HG02588 (cell line): ENCODE results near the gene SLC35E3.

Source experiments
- ATAC-seq: cut with Tn5 transposase; IDR thresholded peaks from one replicate; pipeline ENCODE4 v1.9.1; 2021; ENCODE audit warnings: mild to moderate bottlenecking, moderate library complexity; ENCODE audit not compliant: unreplicated experiment

SLC35E3 gene

DNA sequence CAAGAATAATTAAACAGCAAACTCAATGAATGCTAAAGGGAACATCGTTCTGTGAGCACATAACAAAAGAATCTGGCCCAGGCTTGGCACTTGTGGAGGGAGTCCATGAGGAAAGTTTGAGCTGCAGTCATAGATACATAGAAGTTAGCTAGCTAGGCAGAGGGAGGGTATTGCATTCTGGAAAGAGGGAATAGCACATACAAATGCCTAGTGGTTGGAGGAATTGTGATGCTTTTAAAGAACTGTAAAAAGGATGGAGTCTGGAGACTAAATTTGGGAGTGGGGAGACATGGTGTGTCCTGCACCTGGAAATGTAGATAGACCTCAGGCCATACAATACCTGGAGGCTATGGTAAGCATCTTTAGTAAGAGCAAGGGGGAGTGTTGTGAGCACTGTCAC lies 24.0 kb downstream of the SLC35E3 start:
- ATAC-seq: no peak

DNA sequence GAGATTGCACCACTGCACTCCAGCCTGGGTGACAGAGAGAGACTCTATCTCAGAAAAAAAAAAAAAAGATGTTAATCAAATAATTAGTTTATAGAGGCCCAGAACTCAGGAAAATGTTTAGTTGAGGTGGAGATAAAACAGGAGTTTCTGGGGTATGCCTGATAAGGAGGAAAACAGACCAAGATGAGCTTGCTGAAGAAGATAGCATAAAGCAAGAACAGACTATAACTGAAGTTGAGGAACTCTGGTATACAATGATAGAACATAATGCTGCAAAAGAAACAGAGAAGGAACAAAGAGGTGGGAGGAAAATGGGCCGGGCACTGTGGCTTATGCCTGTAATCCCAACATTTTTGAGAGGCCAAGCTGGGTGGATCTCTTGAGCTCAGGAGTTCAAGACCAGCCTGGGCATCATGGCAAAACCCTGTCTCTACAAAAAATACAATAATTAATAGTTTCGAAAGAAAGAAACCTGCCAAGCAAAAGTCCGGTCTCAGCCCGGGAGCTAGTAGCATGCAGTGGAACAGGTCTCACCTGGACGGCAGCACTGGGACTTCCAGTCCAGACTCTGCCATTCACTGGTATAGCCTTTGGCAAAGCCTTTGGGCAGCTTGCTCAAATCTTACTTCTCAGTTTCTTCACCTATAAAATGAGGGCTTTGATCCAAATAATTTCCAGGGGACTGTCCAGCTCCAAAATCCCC lies 25.4 kb downstream of the SLC35E3 start:
- ATAC-seq: no peak

DNA sequence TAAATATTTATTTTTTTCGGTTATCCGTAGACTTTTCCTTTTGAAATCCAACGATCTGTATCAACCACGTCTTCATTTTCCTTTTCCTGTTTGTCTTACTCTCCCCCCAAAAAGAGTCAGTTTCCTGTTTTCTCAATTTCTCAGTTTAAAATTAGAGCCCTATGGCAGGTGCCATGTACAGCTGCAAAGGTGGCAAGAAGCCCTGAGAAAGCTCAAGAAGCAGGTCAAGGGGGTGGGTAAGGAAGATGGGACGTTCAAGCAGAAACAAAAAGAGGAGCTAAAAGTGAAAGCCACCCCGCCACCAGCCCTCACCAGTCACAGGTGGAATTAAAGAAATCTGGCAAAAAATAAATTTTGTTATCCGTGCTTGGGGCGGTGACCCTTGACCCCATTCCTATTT lies 26.7 kb downstream of the SLC35E3 start:
- ATAC-seq: peak; percentile 76

DNA sequence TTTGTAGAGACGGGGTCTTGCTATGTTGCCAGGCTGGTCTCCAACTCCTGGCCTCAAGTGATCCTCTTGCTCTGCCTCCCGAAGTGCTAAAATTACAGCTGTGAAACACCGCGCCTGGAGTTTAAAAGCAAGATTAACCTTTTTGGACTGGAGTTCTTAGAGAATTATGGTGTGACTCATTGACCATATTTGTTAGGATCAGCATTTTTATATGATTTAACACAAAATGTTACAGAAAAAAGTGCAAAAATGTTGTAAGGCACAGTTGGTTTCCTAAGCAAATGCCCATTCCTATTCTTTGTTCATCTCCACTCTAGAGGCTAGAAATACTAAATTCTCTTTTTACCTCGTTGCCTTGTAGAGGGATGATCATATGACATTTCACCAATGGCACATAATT lies 27.6 kb downstream of the SLC35E3 start:
- no peak for ATAC-seq

DNA sequence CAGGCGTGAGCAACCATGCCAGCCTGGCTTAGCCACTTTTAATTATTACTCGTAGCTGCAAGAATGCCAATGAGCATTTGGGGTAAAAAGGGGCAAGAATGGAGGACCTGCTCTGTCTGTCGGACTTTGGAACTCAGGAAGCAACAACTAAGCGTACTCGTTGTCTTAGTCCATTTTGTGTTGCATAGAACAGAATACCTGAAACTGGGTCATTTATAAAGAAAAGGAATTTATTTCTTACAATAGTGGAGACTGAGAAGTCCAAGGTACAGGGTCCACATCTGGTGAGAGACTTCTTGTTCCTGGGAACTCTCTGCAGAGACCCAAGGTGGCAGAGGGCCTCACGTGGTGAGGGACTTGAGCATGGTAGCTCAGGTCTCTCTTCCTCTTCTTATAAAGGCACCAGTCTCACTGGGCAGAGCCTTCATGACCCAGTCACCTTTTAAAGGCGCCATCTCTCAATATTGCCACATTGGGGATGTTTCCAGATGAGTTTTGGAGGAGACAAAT lies 29.2 kb downstream of the SLC35E3 start:
- no peak for ATAC-seq

DNA sequence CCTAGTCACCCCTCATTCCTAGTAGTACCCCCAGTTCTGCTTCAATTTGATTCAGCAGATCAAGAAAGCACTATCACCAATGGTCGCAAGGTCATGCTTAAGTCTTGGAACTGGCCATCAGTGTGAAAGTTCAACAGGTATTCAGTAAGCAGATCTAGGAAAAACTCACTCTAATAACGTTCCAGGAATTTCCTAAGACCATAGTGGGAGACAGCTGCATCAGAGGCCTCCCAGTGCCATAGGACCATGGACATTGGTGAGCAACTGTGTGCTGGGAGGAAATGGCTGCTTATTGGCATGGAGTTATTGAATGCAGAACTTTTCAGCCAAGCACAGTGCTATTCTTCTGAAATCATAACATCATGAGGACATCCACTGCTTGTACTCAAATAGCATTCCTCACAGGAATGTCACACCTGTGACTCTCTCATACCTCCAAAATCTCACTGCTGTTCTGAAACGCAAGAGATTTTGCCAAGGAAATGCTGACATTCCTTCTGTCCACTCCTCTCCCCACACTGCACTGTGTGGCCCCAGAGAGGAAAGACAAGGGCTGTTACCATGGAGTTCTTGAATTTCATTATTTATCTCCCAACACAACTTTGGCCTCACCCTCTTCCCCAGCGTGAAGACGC lies 31.1 kb downstream of the SLC35E3 start:
- ATAC-seq: no peak

DNA sequence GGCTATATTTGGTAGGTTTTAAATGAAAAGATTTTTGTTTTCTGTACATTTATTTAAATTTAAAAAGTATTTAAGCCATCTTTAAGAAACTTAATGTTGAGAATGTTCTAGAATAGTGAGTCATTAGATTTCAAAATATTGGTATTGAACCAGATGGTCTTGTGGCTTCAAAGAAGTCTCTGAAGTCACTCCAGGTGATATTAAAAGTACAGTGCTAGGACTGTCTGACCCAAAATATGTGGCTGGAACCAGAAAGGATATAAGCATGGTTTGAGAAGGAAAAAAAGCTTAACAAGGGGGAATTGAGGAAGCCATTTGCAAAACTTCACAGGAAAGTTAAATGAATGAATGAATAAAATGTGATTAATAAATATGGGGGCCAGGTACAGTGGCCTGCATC lies 33.3 kb downstream of the SLC35E3 start:
- no peak for ATAC-seq

DNA sequence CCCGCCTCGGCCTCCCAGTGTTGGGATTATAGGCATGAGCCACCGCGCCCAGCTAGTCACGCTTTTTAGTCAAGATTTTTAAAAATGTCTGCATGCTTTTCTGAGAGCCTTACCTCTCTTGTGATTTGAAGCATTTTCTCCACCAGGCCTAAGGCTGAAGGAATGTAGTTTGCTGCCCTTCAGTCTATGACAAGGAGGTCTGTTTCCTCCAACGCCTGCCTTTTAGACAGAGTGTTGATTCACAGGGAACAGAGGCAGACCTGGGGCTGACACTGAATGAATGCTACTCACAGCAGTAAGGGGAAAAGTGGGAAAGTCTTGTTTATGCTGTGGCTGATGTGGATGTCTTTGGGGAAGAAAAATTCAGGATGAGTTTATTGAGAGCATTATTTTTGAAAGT lies 34.8 kb downstream of the SLC35E3 start:
- ATAC-seq: no peak

DNA sequence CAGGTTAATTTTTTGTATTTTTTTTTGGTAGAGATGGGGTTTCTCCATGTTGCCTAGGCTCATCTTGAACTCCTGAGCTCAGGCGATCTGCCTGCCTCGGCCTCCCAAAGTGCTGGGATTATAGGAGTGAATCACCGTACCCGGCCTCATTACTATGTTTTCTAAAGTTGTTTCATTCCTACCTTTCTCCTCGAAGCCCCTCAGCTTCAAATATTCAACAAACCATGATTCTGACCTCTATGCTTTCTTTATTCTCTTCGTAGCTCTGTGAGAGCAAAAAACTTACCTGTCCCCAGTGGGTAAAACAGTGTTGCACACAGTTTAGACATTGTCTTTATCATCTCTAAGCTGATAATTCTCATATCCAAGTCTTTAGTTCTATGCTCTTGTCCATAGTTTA lies 35.8 kb downstream of the SLC35E3 start:
- ATAC-seq: no peak

DNA sequence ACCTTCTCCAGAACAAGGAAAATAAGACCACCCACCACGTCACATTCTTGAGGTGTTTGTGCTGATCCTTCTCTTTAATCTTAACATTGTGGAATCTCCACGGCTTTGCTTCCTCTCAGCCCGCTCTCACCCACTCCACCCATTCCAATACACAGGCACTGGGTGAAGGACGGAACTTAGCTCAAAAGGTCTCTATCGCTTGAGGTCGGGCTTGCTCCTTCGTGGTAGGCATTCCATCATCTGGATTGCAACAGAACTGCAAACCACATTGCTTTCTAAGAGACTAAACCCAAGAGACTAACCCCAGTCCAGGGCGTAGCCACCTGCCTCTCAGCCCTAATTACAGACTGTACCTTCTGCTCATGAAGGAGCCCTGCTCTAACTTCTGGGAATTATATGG lies 38.0 kb downstream of the SLC35E3 start:
- no peak for ATAC-seq

DNA sequence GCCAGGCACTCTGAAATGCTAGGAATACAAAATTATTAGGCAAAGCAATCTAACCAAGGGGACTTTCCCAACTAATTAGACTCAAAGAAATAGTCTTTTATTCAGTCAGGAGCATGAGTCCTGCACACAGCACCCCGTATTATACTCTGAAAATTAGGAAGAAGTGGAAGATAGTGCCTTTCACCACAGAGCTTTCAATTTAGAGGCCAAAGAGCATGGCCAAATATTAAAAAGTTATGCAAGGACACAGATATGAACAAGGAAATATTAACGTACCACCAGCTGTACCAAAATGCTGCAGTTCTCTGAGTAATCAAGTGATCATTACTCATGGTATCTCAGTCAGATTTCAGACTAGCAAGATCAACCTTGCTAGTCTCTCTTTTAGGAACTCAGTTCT lies 39.4 kb downstream of the SLC35E3 start:
- ATAC-seq: no peak

DNA sequence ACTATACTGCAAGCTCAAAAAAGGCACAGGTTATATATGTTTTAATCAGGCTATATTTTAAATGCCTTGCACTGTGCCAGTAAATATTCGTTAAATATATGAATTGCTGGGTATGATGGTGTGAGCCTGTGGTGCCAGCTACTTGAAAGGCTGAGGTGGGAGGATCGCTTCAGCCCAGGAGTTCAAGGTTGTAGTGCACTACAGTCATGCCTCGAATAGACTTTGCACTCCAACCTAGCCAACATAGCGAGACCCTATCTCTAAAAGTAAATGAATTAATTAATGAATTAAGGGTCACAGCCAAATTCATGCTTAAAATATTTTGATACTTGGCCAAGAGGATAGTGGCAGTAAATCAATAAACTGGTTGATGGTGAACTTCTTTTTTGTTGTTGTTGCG lies 39.8 kb downstream of the SLC35E3 start:
- no peak for ATAC-seq

DNA sequence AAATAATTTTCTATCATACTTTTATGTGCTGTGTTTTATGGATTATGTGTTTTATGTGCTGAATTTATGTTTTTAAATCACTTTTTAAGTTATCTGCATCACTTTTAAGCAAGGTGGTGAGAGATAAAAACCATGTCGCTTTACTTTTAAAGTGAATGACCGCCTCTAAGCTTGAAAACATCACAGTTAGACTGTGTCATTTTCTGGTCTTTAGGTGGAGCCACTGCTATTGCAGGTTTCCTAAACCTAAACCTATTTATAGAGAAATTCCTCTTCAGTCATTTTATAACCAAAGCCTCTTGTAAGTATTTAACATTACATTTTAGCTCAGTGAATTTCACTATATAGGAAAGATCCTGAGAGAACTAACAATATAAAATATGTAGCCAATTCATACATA lies 41.0 kb downstream of the SLC35E3 start:
- ATAC-seq: no peak

DNA sequence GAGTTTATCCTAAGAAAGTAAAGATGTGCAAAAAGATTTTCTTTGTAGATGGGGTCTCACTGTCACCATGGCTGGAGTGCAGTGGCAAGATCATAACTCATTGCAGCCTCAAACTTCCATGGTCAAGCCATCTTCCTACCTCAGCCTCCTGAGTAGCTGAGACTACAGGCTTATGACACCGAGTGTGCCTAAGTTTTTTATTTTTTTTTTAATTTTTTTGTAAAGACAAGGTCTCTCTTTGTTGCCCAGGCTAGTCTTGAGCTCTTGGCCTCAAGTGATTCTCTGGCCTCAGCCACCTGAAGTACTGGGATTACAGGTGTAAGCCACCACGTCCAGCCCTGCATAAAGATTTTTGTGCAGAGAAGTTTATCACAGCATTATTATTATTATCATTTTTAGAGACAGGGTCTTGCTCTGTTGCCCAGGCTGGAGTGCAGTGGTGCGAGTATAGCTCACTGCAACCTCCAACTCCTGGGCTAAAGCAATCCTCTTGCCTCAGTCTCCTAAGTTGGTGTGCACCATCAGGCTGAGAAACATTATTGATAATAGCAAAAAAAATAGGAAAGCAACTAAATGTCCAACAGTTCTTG lies 42.7 kb downstream of the SLC35E3 start:
- ATAC-seq: no peak

DNA sequence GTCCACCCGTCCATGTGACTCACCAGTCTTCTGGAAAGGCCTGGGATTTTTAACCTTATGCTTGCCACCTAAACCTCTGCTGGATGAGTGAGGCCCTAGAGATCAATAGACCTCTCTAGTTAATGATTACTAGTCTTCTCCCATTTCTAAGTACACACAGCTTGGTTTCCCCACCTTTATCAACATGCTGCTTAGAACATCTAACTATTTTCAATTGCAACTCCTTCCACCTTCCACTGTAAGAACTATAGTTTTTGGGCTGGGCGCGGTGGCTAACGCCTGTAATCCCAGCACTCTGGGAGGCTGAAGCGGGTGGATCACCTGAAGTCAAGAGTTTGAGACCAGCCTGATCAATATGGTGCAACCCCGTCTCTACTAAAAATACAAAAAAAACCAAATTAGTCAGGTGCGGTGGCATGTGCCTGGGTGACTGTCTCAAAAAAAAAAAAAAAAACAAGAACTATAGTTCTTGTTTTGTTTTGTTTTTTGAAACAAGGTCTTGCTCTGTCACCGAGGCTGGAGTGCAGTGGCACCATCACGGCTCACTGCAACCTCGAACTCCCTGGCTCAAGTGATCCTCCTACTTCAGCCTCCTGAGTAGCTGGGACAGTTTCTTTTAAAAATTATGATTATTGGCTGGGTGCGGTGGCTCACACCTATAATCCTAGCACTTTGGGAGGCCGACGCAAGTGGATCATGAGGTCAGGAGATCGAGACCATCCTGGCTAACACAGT lies 43.3 kb downstream of the SLC35E3 start:
- ATAC-seq: no peak

DNA sequence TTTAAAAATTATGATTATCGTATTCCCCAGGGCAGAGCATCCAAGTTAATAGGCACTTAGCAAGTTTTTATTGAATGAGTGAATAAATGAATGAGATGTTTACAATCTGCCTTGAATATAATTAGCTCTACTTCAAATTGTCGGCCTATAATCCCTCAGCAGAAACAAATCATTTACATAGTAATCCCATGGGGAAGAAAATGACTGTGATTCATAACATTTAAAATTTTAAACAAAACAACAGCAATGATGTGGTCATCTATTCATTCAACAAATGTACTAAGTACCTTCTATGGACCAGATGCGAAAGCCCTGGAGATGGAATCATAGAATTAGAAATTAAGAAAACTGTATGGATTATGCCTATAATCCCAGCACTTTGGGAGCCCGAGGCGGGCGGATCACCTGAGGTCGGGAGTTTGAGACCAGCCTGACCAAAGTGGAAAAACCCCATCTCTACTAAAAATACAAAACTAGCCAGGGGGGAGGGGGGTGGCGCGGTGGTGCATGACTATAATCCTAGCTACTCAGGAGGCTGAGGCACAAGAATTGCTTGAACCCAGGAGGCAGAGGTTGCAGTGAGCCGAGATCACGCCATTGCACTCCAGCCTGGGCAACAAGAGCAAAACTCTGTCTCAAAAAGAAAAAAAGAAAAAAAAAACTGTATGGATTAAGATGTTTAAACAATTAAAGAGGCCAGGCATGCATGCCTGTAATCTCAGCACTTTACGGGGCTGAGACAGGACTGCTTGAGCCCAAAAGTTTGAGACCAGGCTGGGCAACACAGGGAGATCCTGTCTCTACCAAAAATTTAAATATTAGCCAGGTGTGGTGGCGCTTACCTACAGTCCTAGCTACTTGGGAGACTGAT lies 44.3 kb downstream of the SLC35E3 start:
- ATAC-seq: no peak

DNA sequence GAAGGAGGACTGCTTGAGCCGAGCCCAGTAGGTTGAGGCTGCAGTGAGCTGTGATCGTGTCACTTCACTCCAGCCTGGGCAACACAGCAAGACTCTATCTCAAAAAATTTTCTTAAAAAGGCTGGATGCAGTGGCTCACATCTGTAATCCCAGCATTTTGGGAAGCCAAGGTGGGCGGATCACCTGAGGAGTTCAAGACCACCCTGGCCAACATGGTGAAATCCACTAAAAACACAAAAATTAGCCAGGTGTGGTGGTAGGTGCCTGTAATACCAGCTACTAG lies 44.9 kb downstream of the SLC35E3 start:
- ATAC-seq: no peak

DNA sequence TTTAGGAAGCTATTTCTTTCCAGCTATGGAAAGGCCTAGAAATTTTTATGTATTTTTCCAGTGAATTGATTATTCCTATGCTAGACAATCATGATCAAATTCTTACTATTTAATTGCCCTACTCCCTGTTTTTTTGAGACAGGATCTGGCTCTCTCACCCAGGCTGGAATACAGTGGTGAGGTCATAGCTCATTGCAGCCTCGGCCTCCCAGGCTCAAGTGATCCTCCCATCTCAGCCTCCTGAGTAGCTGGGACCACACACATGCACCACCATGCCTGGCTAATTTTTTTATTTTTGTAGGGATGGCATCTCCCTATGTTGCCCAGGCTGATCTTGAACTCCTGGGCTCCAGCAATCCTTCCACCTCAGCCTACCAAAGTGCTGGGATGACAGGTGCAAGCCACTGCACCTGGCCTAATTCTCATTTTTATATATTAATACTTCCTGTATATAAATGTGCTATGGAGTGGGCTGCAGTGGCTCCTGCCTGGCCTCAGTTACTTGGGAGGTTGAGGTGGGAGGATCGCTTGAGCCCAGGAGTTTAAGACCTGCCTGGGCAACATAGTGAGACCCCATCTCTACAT lies 46.0 kb downstream of the SLC35E3 start:
- ATAC-seq: no peak

DNA sequence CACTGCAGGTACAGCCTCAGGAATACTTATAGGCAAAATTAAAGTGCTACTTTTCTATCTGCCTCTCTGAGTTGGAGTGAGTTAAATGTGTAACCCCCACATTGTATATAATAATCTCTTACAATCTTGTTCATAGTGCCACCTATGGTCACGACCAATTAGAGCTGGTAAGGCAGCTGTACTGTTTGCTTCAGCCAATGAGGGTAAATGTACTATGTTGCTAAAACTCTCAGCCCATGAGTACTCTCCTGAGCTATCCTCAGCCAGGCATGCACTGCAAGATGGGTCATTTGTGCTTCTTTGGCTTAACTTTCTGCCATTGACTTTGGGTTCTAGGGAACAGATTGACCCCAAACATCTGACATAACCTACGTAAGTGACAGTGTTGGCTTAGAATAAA lies 47.0 kb downstream of the SLC35E3 start:
- peak; percentile 83 for ATAC-seq

DNA sequence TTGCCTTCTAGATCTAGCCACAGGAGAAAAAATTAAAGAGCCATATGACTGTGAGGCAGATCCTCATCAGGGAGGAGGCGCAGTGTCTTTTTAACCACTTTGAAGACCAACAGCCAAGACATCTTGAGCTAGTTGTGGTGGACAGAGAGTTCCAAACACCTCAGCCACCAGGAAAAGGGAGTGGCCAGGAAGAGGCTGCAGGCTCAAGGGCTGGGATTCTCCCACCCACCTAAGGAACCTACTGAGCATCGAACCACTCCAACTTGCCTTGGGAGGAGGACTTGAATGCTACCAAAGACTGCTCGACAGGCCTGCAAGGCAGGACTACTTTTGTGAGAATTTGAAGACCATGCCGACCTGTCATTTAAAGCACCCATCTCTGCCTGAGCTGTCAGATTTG lies 47.5 kb downstream of the SLC35E3 start:
- no peak for ATAC-seq
